Ovary (tissue), 9 donors: ENCODE data around the gene EGFLAM. TPM values are rescaled to one million over a fixed set of nuclear protein-coding genes. Genes with fewer than 3 reads are reported as not detected.

Source experiments
- DNase-seq, 5 donors: peaks; one replicate each; pipeline ENCODE4 v3.0.0-alpha.2; 2019 to 2020
- H3K27ac ChIP-seq, 2 donors: fragments of 200-600 bp; one replicate each; pipeline versions ENCODE4 v1.5.1 to v1.8.0; 2019 to 2022
- H3K27me3 ChIP-seq: fragments of 200-600 bp; one replicate; pipeline ENCODE4 v1.8.0; 2022
- H3K36me3 ChIP-seq: fragments of 200-600 bp; sonication (generic); one replicate; pipeline ENCODE4 v1.5.1; 2019
- H3K4me1 ChIP-seq: one replicate; pipeline ENCODE4 v1.8.1; 2013; ENCODE audit warnings: mild to moderate bottlenecking, moderate library complexity; ENCODE audit not compliant: insufficient read depth
- H3K4me3 ChIP-seq: fragments of 200-600 bp; sonication (generic); one replicate; pipeline ENCODE4 v1.5.1; 2017
- H3K9me3 ChIP-seq, 2 donors: fragments of 200-600 bp in 1 of 2; sonication (generic) in 1 of 2; one replicate each; pipeline versions ENCODE4 v1.5.1 to v1.8.1; 2013 to 2019; ENCODE audit warnings: mild to moderate bottlenecking in 1 of 2, moderate library complexity in 1 of 2
- CTCF ChIP-seq, 3 donors: fragments of 450-650 bp in 2 of 3; fragments of 200-600 bp in 1 of 3; IDR thresholded peaks; one replicate each; pipeline versions ENCODE4 v1.5.1 to v1.8.0; 2016 to 2022; ENCODE audit warnings: antibody characterized with exemption in 3 of 3, mild to moderate bottlenecking in 1 of 3
- EP300 ChIP-seq: sonication (generic); formaldehyde crosslinking; IDR thresholded peaks from one replicate; pipeline ENCODE4 v1.6.1; 2017; ENCODE audit warnings: antibody characterized with exemption
- POLR2A ChIP-seq: fragments of 450-650 bp; IDR thresholded peaks from one replicate; pipeline ENCODE4 v1.6.1; 2017; ENCODE audit warnings: antibody characterized with exemption, mild to moderate bottlenecking, moderate library complexity
- WGBS, 3 donors: extraction: QIAGEN DNeasy Blood & Tissue Kit in 1 of 3; methylation state at CpG; one replicate each; pipeline versions ENCODE4 v1.1.5 to v1.1.7; 2013 to 2017; 5-methylcytosine and 5-hydroxymethylcytosine counted together
- intact Hi-C, 4 donors: fragments of 100-400 bp; cut with DNase I; formaldehyde crosslinking; loops; one replicate each; pipeline versions ENCODE4 v1.11.0 to v1.15.1; 2022 to 2023
- polyA plus RNA-seq, 2 donors: library from polyadenylated mRNA; stranded (reverse); fragments of 200-250 nt in 1 of 2; fragments of 350-450 nt in 1 of 2; fragmentation: Illumina TruSeq in 1 of 2; extraction: RNeasy Lipid Tissue Mini Kit (QIAGEN cat#74804) in 1 of 2; gene quantifications; one replicate each; pipeline ENCODE4 v1.2.3, GENCODE V29; 2013 to 2014
- total RNA-seq, 7 donors: library from RNA; depleted of rRNA in 2 of 7; stranded (reverse); fragments of >200 nt in 2 of 7; fragmentation: NEBNext Ultra II Directional in 3 of 7; extraction: Animal tissue kit (Norgen Biotek cat#: 25700) in 3 of 7; gene quantifications; one replicate each; pipeline versions ENCODE4 v1.1.0 to v1.2.4, GENCODE V29; 2016 to 2023
- donor health status: DM: no; HTN: no; CAD: no; lungs with moderate emphysema.
- donor health status: DM: no; HTN: no; CAD: no.
- donor health status: Bipolar disorder and iron deficiency.
- donor health status: DM: yes; HTN: yes; CAD: no.
- donor health status: DM: no; HTN: no; CAD: no.
- donor health status: DM: yes; HTN: yes; CAD: no.

Gene EGFLAM
- total and polyA plus RNA-seq, 9 donors = 6.1 to 37.8 (median 17.1) TPM

- Histone ChIP-seq H3K4me1 (peaks cover 41% of the 10 kb centered on the region), H3K27me3 (no peaks in the 10 kb centered on the region), H3K36me3 (no peaks in the 10 kb centered on the region), H3K27ac (peak overlapping the region; percentile 86 to 94), H3K9me3 (no peaks in the 10 kb centered on the region), H3K4me3 (no peak overlapping the region)
- TF ChIP-seq CTCF (IDR thresholded peaks at IDR 0.05) (no peak), EP300 (peak; percentile 98)
- peak; percentile 55 to 80 (median 65) for DNase-seq
- WGBS, 3 donors = 14 to 26% (median 18%) methylated on average over 18 of the region's 18 CpGs
- intact Hi-C loops = loop anchor here in 1 of 4 donors (10.0 kb wide), 1 partner anchor 86 kb away; the partner anchor contains the start of gene LIFR
Measured at GRCh38 chr5:38468978-38469706, 210.8 kb downstream of the EGFLAM start.

GRCh38 chr5:38469707-38470267 lies 211.4 kb downstream of the EGFLAM start:
- H3K4me3 ChIP-seq = no peak overlapping the region
- no peaks in the 10 kb centered on the region for H3K27me3 ChIP-seq
- DNase-seq = peak in 1 of 5 donors; percentile 42
- intact Hi-C loops = loop anchor here in 1 of 4 donors (10.0 kb wide), 1 partner anchor 85 kb away; the partner anchor contains the start of gene LIFR
- no peak for TF ChIP-seq EP300
- TF ChIP-seq CTCF (IDR thresholded peaks at IDR 0.05) = no peak
- no peak for TF ChIP-seq POLR2A
- peak overlapping the region; percentile 86 to 94 for H3K27ac ChIP-seq
- no peaks in the 10 kb centered on the region for H3K36me3 ChIP-seq
- peaks cover 40% of the 10 kb centered on the region for H3K4me1 ChIP-seq
- no peaks in the 10 kb centered on the region for H3K9me3 ChIP-seq
- 73 to 80% (median 76%) methylated on average over 11 of the region's 11 CpGs for whole genome bisulfite sequencing, 3 donors

- no peaks in the 10 kb centered on the region for H3K36me3 ChIP-seq
- intact Hi-C loops = no loop called here
- no peak for DNase-seq
- H3K4me1 ChIP-seq = peaks cover 24% of the 10 kb centered on the region
- H3K4me3 ChIP-seq = no peak overlapping the region
- no peaks in the 10 kb centered on the region for H3K27me3 ChIP-seq
- TF ChIP-seq CTCF (IDR thresholded peaks at IDR 0.05) = no peak
- TF ChIP-seq POLR2A = no peak
- no peak for TF ChIP-seq EP300
- H3K27ac ChIP-seq = no peak overlapping the region
- no peaks in the 10 kb centered on the region for H3K9me3 ChIP-seq
- 95 to 98% (median 96%) methylated on average over 4 of the region's 4 CpGs for WGBS, 3 donors
Measured at GRCh38 chr5:38471709-38472108, 213.3 kb downstream of the EGFLAM start.

GRCh38 chr5:38472541-38472940 lies 214.2 kb downstream of the EGFLAM start:
- peaks cover 22% of the 10 kb centered on the region for H3K4me1 ChIP-seq
- no peaks in the 10 kb centered on the region for H3K9me3 ChIP-seq
- intact Hi-C loops = no loop called here
- TF ChIP-seq POLR2A (no peak), CTCF (IDR thresholded peaks at IDR 0.05) (no peak), EP300 (no peak)
- H3K27me3 ChIP-seq = no peaks in the 10 kb centered on the region
- 96 to 97% (median 97%) methylated on average over 7 of the region's 7 CpGs for WGBS, 3 donors
- no peaks in the 10 kb centered on the region for H3K36me3 ChIP-seq
- DNase-seq = no peak
- no peak overlapping the region for H3K4me3 ChIP-seq
- no peak overlapping the region for H3K27ac ChIP-seq
